ENCODE measurements around the gene VPS8.

VPS8 gene

GRCh38 chr3:185021256-185021655 is 209.3 kb downstream of the VPS8 start:
- TF ChIP-seq, protein P1, sequence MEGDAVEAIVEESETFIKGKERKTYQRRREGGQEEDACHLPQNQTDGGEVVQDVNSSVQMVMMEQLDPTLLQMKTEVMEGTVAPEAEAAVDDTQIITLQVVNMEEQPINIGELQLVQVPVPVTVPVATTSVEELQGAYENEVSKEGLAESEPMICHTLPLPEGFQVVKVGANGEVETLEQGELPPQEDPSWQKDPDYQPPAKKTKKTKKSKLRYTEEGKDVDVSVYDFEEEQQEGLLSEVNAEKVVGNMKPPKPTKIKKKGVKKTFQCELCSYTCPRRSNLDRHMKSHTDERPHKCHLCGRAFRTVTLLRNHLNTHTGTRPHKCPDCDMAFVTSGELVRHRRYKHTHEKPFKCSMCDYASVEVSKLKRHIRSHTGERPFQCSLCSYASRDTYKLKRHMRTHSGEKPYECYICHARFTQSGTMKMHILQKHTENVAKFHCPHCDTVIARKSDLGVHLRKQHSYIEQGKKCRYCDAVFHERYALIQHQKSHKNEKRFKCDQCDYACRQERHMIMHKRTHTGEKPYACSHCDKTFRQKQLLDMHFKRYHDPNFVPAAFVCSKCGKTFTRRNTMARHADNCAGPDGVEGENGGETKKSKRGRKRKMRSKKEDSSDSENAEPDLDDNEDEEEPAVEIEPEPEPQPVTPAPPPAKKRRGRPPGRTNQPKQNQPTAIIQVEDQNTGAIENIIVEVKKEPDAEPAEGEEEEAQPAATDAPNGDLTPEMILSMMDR (IDR thresholded peaks at IDR 0.05; ENCODE audit: extremely low read depth, insufficient read depth, missing control alignments): no peak
- in situ Hi-C loops (cut with MboI; ENCODE audit: low pct_unique_long_range_greater_than_20kb, low sequenced_read_pairs, unreplicated experiment): no loop called here
- DNase-seq (ENCODE audit: low spot score): no peak

DNA sequence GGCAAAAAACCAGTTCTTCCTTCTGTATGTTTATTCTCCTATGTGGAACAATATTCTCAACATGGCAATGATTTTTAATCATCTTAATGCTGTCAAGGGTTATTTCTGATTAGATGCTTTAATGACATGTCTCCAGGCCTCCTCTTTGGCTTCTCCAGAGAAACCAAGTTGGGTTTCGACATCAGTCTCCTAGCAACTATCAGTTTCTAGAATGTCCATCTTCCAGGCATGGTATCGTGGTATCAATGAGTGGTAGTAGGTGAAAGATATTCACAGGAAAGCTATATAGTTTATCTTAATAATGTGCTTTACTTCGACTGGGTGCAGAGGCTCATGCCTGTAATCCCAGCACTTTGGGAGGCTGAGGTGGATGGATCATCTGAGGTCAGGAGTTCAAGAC is 212.4 kb downstream of the VPS8 start:
- no peak for DNase-seq (ENCODE audit: low spot score)
- in situ Hi-C loops (cut with MboI; ENCODE audit: low pct_unique_long_range_greater_than_20kb, low sequenced_read_pairs, unreplicated experiment): no loop called here
- TF ChIP-seq, protein P1 (IDR thresholded peaks at IDR 0.05; ENCODE audit: extremely low read depth, insufficient read depth, missing control alignments): no peak

DNA sequence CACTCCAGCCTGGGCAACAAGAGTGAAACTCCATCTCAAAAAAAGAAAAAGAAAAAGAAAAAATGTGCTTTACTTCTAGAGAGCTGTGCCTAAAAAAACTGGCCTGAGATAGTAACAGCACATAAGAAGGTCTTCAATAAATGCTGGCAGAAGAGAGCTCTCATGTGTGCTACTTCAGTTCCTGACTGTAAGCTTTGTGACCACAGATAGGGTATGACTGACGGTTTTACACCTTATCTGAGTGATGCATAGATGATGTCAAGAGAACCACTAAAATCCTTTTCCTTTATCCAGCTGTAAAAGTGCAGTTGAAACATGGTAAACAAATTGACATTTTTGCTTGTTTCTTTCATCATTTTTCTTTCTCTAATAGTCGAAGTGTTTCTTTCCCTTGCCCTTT is 213.0 kb downstream of the VPS8 start:
- in situ Hi-C loops (cut with MboI; ENCODE audit: low pct_unique_long_range_greater_than_20kb, low sequenced_read_pairs, unreplicated experiment): no loop called here
- TF ChIP-seq, protein P1 (IDR thresholded peaks at IDR 0.05; ENCODE audit: extremely low read depth, insufficient read depth, missing control alignments): no peak
- DNase-seq (ENCODE audit: low spot score): no peak

- in situ Hi-C loops (cut with MboI; ENCODE audit: low pct_unique_long_range_greater_than_20kb, low sequenced_read_pairs, unreplicated experiment): no loop called here
- TF ChIP-seq, protein P1 (IDR thresholded peaks at IDR 0.05; ENCODE audit: extremely low read depth, insufficient read depth, missing control alignments): no peak
- no peak for DNase-seq (ENCODE audit: low spot score)
Measured at GRCh38 chr3:185028121-185028520, 216.2 kb downstream of the VPS8 start.

DNA sequence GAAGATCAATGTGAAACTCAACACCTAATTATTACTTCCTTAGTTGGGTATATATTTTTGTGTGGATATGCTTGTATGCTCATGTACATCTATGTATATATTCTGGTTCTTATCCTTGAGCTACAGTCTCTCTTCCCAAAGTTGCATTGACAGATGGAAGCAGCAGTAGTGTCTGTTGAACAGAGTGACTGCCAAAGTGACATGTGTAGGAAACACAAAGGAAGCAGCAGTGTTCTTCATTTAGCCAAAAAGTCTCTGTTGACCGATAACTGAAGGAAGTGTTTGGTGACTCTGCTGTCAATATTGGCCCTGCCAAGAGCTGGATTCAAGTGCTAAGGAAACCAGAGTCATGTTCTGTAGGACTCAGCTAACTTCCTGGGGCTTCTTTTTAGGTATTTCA is 217.1 kb downstream of the VPS8 start:
- TF ChIP-seq, protein P1 (IDR thresholded peaks at IDR 0.05; ENCODE audit: extremely low read depth, insufficient read depth, missing control alignments): no peak
- in situ Hi-C loops (cut with MboI; ENCODE audit: low pct_unique_long_range_greater_than_20kb, low sequenced_read_pairs, unreplicated experiment): no loop called here
- no peak for DNase-seq (ENCODE audit: low spot score)

DNA sequence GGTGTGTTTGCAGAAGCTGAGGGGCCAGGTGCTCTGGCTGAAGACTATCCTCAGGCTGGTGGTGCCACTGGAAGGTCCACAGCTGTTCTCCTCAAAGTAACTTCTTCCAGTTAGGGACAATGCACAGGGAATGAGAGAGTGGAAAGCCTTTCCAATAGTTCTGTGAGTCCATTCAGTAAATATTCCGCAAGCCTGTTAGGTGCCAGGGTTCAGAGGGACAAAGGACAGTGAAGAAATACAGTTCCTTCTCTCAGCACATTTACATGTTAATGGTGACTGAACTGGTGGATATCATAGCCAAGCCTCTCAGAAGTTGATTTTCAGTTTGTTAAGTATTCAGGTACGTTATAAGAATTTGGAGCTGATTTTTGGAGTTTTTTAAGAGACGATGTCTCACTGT is 218.4 kb downstream of the VPS8 start:
- in situ Hi-C loops (cut with MboI; ENCODE audit: low pct_unique_long_range_greater_than_20kb, low sequenced_read_pairs, unreplicated experiment): no loop called here
- DNase-seq (ENCODE audit: low spot score): no peak
- TF ChIP-seq, protein P1 (IDR thresholded peaks at IDR 0.05; ENCODE audit: extremely low read depth, insufficient read depth, missing control alignments): no peak

GRCh38 chr3:185030951-185031350 is 219.0 kb downstream of the VPS8 start:
- TF ChIP-seq, protein P1 (IDR thresholded peaks at IDR 0.05; ENCODE audit: extremely low read depth, insufficient read depth, missing control alignments): no peak
- no peak for DNase-seq (ENCODE audit: low spot score)
- in situ Hi-C loops (cut with MboI; ENCODE audit: low pct_unique_long_range_greater_than_20kb, low sequenced_read_pairs, unreplicated experiment): no loop called here
